C1 segment of cervical spinal cord (tissue), 14 donors: ENCODE results near the gene RASAL1.

Experiments used
- DNase-seq, 14 donors: peaks; one replicate each; lab custom pipeline; 2025; lab: John Stamatoyannopoulos, UW

The RASAL1 gene

GRCh38 chr12:113135178-113136127 lies at the start of gene RASAL1:
Gene RASAL1, minus strand, starts transcription at chr12:113135761. Its CDS starts 299 bp downstream, at chr12:113135462.
- peak in 5 of 14 donors; percentile 6 to 70 (median 51) for DNase-seq

GRCh38 chr12:113184900-113185179 lies 49.3 kb upstream of the RASAL1 start:
- peak; percentile 52 to 91 (median 79) for DNase-seq

GRCh38 chr12:113184098-113184899 lies 48.7 kb upstream of the RASAL1 start:
- no peak for DNase-seq

- DNase-seq = no peak
These were observed 47.5 kb upstream of the RASAL1 start for GRCh38 chr12:113183030-113183589.

GRCh38 chr12:113181975-113182374 lies 46.4 kb upstream of the RASAL1 start:
- DNase-seq = no peak

GRCh38 chr12:113180333-113180732 lies 44.8 kb upstream of the RASAL1 start:
- no peak for DNase-seq

GRCh38 chr12:113179023-113179422 lies 43.5 kb upstream of the RASAL1 start:
- no peak for DNase-seq

- peak in 11 of 14 donors; percentile 4 to 59 (median 30) for DNase-seq
These were observed 39.2 kb upstream of the RASAL1 start for GRCh38 chr12:113174461-113175384.

GRCh38 chr12:113173081-113173698 lies 37.6 kb upstream of the RASAL1 start:
- DNase-seq = no peak

- no peak for DNase-seq
These were observed 36.6 kb upstream of the RASAL1 start for GRCh38 chr12:113172185-113172584.

- no peak for DNase-seq
These were observed 36.0 kb upstream of the RASAL1 start for GRCh38 chr12:113171543-113171942.

- no peak for DNase-seq
These were observed 35.4 kb upstream of the RASAL1 start for GRCh38 chr12:113170926-113171325.

GRCh38 chr12:113170457-113170856 lies 34.9 kb upstream of the RASAL1 start:
- no peak for DNase-seq

- DNase-seq = no peak
These were observed 34.1 kb upstream of the RASAL1 start for GRCh38 chr12:113169697-113170096.

GRCh38 chr12:113167868-113168267 lies 32.3 kb upstream of the RASAL1 start:
- no peak for DNase-seq

- DNase-seq = no peak
These were observed 30.2 kb upstream of the RASAL1 start for GRCh38 chr12:113165521-113166450.

GRCh38 chr12:113164014-113164413 lies 28.5 kb upstream of the RASAL1 start:
- no peak for DNase-seq

GRCh38 chr12:113163030-113163360 lies 27.4 kb upstream of the RASAL1 start:
- no peak for DNase-seq

GRCh38 chr12:113162102-113163029 lies 26.8 kb upstream of the RASAL1 start:
- DNase-seq = no peak
